ENCODE data around the gene FAAP20.
A peak's percentile ranks its signal among the peaks of the same experiment; 100 is the strongest.

Gene FAAP20

GRCh38 chr1:2229911-2230731 is 35.5 kb upstream of the FAAP20 start:
- DNase-seq, result no peak

DNA sequence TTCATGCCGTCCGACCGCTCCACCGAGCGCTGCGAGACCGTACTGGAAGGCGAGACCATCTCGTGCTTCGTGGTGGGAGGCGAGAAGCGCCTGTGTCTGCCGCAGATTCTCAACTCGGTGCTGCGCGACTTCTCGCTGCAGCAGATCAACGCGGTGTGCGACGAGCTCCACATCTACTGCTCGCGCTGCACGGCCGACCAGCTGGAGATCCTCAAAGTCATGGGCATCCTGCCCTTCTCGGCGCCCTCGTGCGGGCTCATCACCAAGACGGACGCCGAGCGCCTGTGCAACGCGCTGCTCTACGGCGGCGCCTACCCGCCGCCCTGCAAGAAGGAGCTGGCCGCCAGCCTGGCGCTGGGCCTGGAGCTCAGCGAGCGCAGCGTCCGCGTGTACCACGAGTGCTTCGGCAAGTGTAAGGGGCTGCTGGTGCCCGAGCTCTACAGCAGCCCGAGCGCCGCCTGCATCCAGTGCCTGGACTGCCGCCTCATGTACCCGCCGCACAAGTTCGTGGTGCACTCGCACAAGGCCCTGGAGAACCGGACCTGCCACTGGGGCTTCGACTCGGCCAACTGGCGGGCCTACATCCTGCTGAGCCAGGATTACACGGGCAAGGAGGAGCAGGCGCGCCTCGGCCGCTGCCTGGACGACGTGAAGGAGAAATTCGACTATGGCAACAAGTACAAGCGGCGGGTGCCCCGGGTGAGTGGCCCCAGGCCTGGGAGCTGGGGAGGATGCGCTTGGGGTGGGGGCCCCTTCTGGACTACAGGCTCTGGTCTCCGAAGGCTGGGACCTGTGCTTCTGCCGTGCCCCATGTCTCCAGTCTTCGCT is 34.7 kb upstream of the FAAP20 start:
- peak; percentile 13 for DNase-seq

- no peak for DNase-seq
These were observed 34.1 kb upstream of the FAAP20 start for GRCh38 chr1:2228694-2229036.

DNA sequence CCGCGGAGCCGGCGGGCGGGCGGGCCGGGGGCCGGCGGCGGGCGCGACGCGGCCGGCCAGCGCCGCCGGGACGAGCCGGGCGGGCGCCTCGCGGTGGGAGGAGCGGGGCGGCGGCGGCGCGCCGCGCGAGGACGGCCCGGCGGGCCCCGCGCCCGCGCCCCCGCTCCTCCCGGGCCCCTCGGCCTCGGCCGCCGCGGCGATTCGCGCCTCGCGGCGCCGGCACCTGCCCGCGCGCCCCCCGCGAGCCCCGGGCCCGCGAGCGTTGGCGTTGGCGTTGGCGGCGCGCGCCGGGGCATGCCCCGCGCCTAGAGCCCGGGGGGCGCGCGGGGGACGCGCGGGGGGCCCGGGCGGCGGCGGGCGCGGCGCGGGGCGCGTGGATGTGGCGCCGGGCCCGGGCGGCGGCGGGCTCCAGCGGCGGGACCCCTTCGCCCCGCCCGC is 33.6 kb upstream of the FAAP20 start, which contains the start of gene SKI:
Gene SKI (plus strand): TSS at position 163 of the 438 bp plus-strand sequence. CDS start 448 bp downstream, outside the sequence.
- no peak for DNase-seq

GRCh38 chr1:2227346-2228156 is 33.0 kb upstream of the FAAP20 start:
- peak; percentile 92 for DNase-seq

DNA sequence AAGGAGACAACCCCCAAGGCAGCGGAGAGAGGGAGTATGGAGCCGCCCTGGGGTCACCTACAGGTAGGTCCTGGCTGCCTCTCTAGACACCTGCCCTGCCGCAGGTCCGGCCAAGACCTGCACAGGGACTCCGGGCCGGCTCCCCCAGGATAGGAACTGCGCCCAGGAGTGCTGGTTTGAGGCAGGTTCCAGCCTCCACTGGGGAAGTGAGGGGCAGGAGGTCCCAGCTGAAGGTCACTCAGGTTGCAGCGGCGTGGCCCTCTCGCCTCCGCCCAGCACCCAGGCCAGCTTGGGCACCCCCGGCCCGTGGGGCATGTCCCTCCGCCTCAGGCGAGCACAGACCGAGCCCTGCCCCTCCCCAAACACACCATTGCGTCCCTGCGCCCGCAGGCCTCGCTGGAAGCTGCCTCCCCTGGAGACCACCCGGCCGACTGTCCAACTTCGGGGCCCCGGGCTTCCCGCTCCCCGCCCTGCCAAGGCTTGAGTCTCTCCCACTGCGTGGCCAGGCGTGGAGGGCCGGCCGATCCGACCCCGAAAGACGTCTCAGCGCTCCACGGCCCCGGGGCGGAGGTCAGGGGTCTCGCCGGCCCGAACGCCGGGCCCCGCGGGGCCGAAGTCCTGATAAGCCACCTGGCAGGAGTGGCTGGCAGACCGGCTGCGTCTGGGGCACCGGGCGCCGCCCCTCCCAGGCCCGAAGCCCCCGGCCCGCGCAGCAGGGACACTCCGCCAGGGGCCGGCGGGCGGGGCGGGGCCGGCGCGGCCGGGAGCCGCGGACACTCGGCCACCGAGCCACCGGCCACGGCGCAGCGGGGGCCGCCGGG is 32.2 kb upstream of the FAAP20 start:
- no peak for DNase-seq

DNA sequence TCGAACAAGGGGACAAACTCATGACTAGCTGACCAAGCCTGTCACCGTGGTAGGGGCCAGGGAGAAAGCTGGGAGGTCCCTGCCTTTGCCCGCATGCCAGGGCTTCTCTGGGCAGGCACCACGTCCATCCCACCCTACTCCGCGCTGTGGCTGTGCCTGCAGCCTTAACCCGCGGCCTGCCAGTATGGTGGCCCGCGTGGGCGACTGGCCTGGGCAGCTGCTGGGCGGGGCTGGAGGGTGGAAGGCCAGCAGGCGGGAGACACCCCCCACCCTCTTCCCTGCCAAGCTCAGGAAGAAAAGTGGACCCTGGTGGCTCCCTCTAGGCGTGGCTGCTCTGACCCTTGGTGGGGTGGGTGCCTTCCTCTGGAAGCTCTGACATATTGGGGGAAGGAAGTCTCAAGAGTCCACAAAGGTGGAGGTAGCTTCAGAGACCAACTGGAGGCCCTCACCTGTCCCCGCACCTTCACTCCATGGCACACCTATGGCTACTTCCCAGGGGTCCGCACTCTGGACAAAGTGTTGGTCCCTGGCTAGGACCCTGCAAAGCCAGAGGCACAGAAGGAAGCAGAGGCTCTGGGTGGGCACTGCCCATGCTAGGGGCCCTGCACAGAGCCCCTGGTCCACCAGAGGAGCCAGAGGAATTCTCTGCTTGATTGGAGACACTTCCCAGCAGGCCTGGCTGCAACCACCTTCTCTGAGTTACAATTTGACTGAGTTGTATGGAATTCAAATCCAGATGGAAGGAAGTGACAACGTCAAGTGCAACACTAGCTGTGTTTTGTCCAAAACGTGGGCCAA is 30.3 kb upstream of the FAAP20 start:
- DNase-seq, result no peak

DNA sequence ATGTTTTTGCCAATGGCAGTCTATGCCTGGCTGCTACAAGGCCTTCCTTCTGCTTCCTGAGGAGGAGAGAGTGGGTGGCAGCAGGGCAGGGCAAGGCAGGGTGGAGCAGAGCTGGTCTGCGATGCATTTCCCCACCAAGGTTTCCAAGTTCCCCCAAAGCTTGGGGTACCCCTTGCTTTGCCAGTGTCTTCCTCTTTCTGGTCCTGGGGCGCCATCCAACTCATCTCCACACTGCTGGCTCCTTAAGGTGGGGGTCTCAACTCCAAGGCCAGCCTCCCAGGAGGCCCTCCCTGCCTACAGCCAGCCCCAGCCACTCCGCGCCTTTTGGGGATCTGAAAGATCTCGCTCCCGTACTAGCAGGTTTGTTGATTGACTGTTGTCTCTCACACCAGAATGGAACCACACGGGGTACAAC is 29.6 kb upstream of the FAAP20 start:
- DNase-seq, result no peak

DNA sequence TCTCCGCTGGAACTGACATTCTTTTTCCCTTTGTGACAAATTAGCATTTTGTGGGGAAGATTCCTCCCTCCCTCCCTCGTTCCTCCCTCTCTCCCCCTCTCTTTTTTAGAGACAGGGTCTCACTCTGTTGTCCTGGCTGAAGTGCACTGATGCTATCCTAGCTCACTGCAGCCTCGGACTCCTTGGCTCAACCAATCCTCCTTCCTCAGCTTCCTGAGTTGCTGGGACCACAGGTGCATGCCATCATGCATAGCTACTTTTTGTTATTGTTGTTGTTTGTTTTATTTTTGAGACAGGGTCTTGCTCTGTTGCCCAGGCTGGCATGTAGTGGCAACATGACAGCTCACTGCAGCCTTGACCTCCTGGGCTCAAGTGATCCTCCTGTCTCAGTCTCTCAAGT is 26.7 kb upstream of the FAAP20 start:
- no peak for DNase-seq

- no peak for DNase-seq
These were observed 22.1 kb upstream of the FAAP20 start for GRCh38 chr1:2216767-2217058.

DNA sequence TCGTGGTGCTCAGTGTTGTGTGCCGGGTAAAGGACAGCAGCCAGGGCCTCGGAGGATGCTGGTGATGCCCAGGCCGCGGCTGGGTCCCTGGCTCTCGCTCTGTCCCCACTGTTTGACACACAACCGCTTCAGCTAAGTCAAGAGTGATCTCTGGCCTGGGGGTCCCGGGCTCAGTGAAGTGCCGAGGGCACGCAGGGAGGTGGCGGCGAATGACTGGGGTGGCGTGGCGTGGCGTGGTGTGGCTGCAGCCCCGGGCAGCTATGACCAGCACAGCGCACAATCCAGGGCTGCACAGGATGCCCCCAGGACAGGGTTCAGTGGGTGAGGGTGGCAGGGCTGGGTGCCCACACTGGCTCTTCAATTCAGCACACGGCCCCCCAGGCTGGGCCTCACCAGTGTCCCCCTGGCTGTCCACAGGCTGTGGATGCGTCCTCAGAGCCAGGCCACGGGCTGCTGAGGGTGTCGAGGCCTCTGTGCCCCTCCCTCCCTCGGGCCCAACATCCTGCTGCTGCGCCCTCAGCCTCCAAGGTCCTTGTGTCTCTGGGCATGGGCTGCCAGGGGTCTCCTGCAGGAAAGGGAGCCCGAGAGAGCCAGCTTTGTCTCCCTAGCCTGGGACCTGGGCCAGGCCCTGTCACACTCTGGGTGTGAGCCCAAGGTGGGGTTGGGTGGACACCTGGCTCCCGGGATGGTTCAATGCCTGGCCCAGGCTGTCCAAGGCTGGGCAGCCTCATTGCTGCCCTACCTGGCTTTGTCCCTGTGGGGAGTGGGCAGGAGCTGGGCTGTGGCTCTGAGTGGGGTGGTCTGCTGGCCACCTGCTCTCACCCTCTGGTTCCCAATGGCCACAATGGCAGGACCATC is 21.6 kb upstream of the FAAP20 start:
- DNase-seq, result no peak

GRCh38 chr1:2215329-2215728 is 20.8 kb upstream of the FAAP20 start:
- DNase-seq, result no peak

DNA sequence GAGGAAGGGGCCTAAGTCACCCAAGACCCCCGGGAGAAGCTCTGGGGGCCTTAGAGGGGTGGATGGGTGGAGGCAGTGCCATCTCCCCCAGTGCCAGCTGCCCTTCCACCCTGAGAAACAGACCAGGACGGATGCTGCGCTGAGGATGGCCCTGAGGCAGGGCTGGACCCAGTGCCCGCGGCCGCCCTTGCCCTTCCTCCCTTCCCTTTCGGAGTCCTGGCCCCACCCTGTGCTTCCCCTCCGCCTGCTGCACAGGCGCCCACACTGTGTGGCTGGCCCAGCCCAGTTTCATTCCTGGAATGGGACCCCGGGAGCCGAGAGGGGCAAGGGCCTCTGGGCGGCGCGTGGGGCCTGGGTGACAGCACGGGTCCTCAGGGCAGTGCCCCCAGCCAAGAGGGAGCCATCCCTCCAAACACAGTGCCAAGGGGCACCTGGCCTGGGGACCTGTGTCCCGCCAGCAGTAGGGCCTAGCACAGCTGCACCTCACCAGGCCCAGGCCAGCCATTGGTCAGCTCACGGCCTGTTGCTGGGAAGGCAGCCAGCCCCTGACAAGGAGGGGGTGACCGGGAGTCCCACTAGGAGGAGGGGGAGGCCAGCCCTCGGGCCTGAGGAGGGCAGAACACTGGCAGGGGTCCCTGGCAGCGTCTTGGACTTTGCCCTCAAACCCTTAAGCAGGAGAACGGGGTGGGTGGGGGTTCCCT is 20.1 kb upstream of the FAAP20 start:
- no peak for DNase-seq

DNA sequence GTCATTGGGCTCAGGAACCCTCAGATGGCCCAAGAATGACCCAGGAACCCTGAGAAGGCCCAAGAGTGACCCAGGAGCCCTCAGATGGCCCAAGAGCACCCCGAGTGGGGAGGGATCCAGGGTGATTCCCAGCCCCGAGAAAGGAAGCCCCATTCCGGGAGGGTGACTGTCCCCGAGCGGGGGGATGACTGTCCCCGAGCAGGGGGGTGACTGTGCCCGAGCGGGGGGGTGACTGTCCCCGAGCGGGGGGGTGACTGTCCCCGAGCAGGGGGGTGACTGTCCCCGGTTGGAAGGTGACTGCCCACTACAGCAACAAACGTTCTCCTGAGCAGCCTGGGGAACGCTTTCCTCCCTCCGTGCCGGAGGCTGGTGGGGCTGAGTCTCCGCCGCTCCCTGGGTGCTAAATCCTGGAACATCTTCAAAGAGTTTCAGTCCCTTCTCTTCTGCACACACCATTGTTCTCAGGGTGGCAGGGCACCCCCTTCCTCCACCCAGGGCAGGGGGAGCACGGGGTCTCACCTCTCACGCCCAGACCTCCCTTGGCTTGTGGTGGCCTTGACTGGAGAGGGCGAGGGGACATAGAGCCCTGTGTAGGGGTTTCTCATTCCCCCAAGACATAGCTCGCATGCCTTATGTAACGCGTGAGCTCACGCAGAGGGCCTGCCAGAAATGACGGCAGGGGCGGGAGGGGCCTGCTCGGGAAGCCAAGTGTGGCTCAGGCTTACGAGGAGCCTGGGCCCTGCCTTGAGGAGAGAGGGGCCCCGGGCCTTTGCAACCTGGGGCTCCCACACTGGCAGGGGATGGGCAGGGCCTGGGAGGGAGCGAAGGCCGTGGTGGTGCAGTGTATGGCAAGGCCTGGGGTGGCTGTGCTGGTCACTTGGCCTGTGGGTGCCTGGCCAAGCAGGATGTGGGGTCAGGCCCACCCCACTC is 19.3 kb upstream of the FAAP20 start:
- no peak for DNase-seq

DNA sequence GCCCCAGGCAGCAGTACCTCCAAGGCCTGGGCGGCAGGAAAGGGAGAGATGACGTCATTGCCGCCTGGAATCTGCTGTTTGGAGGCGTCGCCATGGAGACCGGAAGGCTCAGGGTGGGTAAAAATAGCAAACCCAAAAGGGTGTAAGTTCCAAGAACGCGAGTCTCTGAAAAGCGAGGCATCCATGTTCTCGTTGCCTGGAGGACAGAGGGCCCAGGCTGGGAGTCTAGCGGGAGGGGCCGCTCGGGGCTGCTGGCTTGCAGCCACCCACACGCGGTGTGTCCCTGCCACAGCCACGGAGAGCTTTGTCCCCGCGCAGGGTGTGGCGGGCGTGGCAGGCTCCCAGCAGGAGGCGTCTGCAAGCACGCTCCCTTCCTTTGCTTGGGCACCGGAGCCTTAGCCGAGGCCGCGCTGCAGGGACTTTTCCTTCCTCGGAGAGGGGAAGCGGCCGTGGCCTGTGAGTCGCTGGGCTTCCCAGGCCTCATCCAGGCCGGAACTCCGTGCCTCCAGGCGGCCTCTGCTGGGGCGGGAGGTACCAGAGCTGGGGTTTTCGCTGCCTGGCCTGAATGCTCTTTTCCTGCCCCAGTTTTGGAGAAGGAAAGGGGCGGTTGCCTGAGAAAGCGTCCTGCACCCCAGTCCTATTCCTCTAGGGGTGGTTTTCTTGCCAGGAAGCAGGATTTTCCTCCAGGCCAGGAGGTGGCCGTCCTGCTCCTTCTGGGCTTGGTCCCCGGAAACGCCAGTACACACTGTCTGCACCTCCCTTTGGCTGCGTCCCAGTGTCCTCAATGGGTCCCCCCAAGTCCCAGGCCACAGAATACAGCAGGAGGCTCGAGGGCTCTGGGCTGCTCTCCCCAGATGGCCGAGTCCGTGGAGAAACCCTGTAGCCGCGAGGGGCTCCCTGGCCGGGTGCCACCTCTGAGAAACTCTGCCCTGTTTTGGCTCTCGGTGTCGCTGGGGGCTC is 18.2 kb upstream of the FAAP20 start:
- DNase-seq, result peak; percentile 60

DNA sequence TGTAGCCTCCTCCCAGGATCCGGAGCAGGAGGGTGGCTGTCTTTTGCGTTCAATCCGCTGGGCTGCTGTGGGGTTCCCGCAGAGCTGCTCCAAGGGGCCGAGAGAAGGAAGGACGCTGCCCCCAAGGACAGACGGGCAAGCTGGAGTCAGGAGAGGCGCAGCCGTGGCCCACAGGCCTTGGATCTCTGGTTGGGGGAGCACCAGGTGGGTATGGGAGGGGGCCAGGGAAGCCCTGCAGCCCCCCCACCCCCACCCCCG is 17.6 kb upstream of the FAAP20 start:
- DNase-seq, result no peak

DNA sequence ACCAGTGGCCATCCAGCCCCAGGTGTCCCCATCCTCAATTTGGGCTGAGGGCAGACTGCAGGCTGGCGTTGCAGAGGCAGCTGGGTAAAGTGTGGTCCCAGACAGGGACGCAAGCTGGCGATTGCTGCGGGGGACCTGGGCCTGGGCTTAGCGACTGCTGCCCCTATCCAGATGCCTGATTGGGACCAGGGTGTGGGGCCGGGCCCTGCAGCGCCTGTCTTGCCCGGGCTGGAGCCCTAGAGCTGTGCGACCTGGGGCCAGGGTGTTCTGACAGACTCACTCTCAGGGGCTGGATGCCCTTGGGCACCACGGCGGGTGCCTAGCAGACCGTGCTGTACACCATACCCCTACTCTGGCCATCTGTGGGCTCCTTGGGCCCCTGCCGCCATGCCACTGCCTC is 16.2 kb upstream of the FAAP20 start:
- DNase-seq, result no peak

DNA sequence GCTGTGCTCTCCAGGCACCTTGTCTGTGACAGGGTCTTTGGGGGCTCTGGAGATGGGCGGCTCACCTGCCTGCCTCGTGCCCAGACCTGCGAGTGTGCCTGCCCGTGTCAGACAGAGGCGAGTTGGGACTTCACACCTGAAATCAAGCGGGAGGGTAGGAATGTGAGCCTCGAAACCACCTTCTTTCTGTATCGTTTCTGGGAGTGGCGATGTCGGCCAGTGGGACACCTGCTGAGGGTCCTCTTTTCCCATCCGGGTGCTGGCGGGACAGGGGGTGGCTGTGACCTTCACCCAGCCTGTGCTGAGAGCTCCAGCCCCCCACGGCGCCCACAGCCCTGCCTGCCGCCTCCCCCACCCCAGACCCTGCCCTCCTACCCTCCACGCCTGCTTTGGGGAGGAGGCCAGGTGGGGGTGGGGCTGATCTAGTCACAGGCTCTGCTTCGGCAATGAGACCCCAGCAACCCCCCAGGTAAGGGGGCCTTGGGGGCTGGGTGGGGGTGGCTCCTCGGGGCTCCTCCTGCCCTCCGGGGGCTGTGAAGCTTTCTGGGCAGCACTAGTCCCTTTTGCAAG is 15.6 kb upstream of the FAAP20 start:
- no peak for DNase-seq

Measured in NCI-H1436 (cell line).